CD4-positive, alpha-beta T cell treated with Interleukin-4 for 1 hour (primary cell): ENCODE data around the gene TRAM1L1.

Source experiments
- DNase-seq, 2 donors: peaks; one replicate each; pipeline ENCODE4 v3.0.0-alpha.2; 2020 to 2022

Gene TRAM1L1

GRCh38 chr4:117084866-117085701, at the start of gene TRAM1L1:
TRAM1L1 (minus strand) TSS chr4:117085576; CDS start chr4:117085393, 183 bp downstream.
- DNase-seq = no peak

- no peak for DNase-seq
Observed at GRCh38 chr4:117134386-117134785, 49.0 kb upstream of the TRAM1L1 start.

- DNase-seq = no peak
Observed at GRCh38 chr4:117096886-117097285, 11.5 kb upstream of the TRAM1L1 start.

GRCh38 chr4:117096462-117096861, 11.1 kb upstream of the TRAM1L1 start:
- DNase-seq = no peak

- no peak for DNase-seq
Observed at GRCh38 chr4:117093571-117093970, 8.2 kb upstream of the TRAM1L1 start.

GRCh38 chr4:117077760-117078159, 7.6 kb downstream of the TRAM1L1 start:
- DNase-seq = no peak

GRCh38 chr4:117068120-117068519, 17.3 kb downstream of the TRAM1L1 start:
- DNase-seq = no peak

- DNase-seq = no peak
Observed at GRCh38 chr4:117063961-117064696, 21.2 kb downstream of the TRAM1L1 start.

GRCh38 chr4:117042962-117043361, 42.4 kb downstream of the TRAM1L1 start:
- DNase-seq = no peak
